Mesenteric fat pad (tissue), 1 donor: ENCODE measurements around the gene CFAP69. TPM values are rescaled to one million over a fixed set of nuclear protein-coding genes. Genes with fewer than 3 reads are reported as not detected.
A peak's percentile ranks its signal among the peaks of the same experiment; 100 is the strongest.

Experiments
- DNase-seq: peaks from one replicate; pipeline ENCODE4 v3.0.0-alpha.2; 2020; ENCODE audit warnings: low spot score
- long read RNA-seq: library from polyadenylated mRNA; unstranded; transcript quantifications from one replicate; pipeline ENCODE4 v2.0.0, GENCODE V29; 2020
- total RNA-seq: library from RNA; stranded (reverse); fragmentation: NEBNext Ultra II Directional; extraction: Animal tissue kit (Norgen Biotek cat#: 25700); gene quantifications from one replicate; pipeline ENCODE4 v1.2.1, GENCODE V29; 2021
- donor health status: DM: yes; HTN: yes; CAD: no.

CFAP69 gene, protein sequence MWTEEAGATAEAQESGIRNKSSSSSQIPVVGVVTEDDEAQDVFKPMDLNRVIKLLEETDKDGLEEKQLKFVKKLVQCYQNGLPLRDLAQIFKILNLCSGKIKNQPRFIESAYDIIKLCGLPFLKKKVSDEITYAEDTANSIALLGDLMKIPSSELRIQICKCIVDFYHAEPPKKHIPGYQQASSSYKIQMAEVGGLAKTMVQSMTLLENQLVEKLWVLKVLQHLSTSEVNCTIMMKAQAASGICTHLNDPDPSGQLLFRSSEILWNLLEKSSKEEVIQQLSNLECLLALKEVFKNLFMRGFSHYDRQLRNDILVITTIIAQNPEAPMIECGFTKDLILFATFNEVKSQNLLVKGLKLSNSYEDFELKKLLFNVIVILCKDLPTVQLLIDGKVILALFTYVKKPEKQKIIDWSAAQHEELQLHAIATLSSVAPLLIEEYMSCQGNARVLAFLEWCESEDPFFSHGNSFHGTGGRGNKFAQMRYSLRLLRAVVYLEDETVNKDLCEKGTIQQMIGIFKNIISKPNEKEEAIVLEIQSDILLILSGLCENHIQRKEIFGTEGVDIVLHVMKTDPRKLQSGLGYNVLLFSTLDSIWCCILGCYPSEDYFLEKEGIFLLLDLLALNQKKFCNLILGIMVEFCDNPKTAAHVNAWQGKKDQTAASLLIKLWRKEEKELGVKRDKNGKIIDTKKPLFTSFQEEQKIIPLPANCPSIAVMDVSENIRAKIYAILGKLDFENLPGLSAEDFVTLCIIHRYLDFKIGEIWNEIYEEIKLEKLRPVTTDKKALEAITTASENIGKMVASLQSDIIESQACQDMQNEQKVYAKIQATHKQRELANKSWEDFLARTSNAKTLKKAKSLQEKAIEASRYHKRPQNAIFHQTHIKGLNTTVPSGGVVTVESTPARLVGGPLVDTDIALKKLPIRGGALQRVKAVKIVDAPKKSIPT
- total RNA-seq: 10.4 TPM
- long read RNA-seq, partial matches to known transcripts: 9 of 17 reads
- long read RNA-seq, other reads (novel, unspliced or antisense): 6 of 17 reads

DNA sequence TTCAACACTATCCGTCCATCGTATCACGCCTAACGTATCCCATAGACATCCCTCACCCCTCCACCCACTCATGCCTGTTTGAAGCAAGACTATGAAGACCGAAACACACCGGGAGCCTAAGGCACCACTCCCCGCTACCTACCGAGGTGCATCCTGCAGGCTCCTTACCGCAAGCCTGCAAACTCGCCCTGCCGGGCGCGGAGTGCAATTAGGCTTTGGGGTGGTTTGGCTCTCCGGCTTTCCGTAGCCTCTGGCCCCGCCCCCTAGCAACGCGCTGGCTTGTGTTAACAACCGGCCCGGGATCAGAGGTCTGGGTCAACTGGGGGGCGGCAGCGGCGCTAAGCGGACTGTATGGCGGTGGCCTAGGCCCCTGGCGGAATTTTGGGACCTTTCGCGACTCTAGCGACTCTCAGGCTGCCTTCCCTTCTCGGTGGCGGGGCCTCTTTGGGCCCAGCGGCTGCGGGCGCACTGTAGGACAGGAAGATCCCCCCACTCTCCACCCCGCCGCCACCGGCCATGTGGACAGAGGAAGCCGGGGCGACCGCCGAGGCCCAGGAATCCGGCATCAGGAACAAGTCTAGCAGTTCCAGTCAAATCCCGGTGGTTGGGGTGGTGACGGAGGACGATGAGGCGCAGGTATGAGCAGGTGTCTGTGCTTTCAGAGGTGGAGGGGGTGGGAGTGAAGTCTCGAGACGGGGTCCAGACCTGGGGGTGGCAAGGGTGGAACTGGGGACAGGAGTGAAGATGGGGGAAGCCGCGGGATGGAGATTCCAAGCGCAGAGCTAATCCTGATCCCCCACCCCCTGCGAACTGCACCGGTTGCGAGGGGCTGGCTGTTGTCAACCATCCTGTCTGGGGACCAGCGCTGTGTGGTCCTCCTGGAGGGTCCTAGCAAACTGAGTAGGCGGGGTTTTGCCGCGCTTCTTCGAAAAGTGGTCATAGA lies at the start of gene CFAP69:
Gene CFAP69 (plus strand): TSS at position 266 of the 943 bp plus-strand sequence. CDS start 251 bp downstream, at position 517.
- DNase-seq: peak; percentile 95

DNA sequence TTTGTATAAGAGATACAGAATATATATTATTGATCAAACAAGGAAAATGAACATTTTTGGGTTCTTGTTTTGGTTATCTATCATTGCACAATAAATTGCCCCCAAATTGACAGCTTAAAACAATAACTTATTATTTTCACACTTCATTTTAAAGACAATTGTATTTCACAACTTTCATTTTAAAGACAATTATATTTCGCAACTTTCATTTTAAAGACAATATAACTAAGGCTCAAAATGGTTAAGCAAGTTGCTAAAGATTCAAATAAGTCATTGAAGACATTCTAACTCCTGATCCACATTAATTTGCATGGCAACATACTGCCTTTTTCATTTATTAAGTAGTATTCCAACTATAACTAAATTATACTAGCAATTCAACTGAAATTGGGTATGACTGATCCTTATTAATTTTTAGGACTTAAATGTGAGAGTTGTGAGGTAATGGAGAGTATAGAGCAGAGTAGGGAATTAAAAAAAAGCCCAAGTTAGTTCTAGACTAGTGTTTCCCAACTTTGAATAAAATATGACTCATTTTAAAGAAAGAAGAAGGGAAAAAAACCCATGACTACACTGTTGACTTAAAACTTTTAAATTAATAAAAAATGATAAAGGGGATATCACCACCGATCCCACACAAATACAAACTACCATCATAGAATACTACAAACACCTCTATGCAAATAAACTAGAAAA lies 43.3 kb upstream of the CFAP69 start:
- DNase-seq: no peak

DNA sequence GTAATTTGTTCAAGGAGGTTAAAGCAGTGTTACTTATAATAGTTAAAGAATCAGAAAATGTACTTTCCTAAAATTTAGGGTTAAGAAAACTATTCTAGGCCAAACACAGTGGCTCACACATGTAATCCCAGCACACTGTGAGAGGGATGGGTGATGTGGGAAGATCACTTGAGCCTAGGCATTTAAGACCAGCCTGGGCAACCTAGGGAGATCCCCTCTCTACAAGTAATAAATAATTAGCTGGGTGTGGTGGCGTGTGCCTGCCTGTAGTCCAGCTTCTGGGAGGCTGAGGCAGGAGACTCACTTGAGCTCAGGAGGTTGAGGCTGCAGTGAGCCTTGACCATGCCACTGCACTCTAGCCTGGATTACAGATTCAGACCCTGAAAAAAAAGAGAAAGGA lies 37.0 kb upstream of the CFAP69 start:
- DNase-seq: no peak

DNA sequence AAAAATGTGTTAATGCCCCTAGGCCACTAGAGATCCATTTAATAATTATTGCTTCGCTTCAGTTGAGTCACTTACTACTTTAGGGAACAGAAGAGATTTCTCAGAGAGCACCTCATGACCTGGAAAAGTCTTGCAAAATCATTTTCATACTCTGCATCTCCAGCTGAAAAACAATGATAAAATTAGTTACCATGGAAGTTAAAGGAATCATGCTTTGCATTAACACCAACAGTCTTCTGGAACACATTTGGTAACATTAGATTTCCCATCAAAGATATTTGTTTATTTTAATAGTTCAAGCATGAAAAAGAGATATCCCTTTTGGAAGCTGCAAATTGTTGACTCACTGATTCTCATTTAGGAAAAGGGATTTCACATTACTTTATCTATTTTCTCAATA lies 35.2 kb upstream of the CFAP69 start:
- DNase-seq: no peak

DNA sequence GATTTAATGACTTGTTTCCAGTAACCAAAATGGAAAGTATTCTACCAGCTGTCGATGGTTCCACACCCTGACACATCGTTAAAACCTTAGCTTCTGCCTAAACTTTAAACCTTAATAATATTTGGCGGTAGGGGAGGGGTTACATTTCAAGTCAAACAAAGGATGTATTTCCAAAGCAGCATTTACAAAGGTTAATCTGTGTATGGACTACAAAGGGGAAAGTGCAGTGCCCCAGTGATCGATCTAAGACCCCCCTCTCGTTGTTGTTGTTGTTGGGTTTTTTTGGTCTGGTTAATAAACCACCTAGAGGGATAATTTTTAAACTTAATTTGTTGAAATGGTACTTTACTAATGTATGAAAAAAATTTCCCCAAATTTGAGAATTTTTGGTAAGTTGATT lies 34.5 kb upstream of the CFAP69 start:
- no peak for DNase-seq

DNA sequence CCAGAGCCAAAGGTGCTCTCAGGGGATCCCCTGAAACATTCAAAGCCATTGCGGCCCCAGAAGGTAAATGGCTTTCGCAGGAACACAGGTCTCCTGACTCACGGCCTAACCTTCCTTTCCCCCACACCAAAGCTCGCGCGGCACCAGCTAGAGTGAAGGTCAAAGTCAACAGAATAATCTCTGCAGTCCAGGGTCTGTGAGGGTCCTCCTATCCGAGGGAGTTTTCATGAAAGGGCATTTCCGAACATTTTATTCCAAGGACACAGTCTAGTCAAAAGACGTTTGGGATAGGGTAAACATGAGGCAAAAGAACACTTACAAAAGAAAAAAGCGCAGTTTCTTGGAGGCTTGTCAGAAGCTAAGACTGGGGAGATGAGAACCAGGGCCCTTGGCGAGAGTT lies 34.0 kb upstream of the CFAP69 start:
- DNase-seq: no peak

DNA sequence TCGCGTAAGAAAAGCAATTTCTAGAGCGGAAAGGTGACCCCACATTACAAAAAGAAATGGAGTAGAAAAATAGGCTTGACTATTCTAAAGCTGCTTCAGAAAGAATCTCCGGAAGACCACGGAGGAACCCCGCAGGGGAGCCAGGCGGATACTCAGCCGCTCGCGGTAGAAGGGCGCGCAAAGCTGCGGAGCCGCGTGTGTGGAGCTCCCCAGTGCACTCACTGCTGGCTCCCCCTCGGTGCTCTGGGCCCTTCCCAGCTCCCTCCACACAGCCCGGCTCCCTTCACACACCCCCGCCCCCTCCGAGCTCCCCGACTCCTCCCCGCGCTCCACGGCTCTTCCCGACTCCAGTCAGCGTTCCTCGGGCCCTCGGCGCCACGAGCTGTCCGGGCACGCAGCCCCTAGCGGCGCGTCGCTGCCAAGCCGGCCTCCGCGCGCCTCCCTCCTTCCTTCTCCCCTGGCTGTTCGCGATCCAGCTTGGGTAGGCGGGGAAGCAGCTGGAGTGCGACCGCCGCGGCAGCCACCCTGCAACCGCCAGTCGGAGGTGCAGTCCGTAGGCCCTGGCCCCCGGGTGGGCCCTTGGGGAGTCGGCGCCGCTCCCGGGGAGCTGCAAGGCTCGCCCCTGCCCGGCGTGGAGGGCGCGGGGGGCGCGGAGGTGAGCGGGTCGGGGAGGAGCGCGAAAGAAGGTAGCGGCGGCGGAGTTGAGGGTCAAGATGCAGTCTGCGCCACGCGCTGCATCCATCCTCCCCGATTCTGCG lies 33.4 kb upstream of the CFAP69 start, which contains the start of gene STEAP2:
Gene STEAP2 (plus strand): TSS at position 350 of the 758 bp plus-strand sequence. CDS start 13,343 bp downstream, outside the sequence.
- DNase-seq: peak; percentile 96

DNA sequence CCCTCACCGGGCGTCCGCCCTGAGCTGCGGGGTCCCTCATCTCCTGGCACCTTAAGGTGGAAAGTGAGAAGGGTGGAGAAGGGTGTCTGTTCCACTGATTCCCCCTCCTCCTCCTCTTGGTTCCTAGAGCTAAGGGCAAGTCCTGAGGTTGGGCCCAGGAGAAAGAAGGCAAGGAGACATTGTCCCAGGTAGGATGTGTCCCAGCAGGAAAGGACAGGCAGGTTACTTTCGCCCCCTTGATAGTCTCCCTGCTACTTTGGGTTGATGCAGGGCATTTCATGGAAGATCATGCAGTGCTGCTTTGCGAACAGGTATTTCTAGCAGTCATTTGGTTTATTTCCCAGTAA lies 32.9 kb upstream of the CFAP69 start:
- DNase-seq: no peak

DNA sequence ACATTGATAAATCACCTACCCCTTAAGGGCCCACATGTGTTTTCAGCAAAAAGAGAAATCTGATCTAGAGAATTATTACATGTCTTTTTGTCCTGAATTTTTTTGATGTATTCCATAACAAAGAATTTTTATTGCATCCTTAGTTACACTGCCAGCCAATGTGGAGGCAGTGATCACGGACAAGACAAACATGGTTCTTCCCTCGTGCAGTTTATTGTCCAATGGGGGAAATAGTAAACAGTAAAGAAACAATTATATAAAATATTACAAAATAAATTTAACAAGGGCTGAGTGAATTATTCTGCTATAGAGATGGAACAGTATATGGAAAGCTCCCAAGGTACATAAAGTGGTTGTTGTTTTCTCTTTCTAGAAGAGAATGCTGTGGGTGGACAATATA lies 31.5 kb upstream of the CFAP69 start:
- DNase-seq: no peak

DNA sequence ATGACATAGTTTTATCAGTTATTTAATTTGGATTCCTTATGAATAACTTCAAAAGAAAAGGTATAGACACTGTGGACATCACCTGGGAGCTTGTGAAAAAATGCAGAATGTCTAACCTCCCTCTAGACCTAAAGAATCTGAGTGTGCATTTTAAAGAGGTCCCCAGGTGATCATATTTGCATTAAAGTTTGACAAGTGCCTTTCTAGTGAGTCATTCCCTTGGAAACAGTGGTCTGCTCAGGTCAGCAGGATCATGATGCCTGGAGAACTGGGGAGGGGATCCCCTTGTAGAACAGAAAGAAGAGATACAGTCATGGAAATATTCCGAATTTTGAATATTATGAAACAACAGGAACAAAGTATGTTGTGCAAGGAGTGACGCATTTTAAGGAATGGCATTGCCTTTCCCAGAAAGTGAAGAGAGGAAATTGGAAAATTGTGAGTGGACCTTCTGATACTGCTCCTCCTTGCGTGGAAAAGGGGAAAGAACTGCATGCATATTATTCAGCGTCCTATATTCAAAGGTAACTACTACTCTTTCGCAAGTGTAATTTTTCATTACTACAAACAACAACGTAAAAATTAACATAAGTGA lies 28.8 kb upstream of the CFAP69 start:
- no peak for DNase-seq

DNA sequence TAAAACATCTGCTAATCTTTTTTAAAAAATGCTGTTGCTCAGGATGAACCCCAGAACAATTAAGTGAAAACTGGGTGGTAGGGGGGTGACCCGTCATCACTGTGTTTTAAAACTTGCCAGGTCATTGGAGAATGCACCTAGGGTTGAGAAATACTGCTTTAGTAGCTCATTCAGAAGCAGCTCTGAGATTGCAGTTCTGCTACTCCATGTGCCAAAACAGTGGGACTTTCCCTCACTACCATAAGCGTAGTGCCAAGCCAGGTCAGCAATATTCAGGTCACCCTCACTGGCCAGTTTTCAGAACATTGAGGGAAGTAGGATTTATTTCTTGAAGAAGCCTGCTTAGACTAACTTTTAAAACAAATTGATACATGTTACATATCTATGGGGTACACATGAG lies 28.2 kb upstream of the CFAP69 start:
- DNase-seq: no peak

DNA sequence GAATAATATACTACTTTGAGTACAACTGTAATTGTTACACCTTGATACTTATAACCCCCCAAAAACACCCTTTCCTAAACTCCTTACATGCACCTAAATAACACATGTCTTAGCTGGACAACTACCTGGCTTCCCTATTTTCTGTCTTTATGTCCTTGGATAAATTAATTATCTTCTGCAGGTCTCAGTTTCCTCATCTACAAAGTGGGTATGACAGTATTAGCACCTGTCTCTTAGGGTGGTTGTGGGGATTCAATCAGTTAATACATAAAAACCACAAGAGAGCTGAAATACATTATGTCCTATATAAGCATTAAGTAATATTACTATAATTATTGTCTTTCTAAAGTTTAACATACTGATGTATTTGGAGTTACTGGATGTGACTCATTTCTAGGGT lies 22.6 kb upstream of the CFAP69 start:
- DNase-seq: no peak

DNA sequence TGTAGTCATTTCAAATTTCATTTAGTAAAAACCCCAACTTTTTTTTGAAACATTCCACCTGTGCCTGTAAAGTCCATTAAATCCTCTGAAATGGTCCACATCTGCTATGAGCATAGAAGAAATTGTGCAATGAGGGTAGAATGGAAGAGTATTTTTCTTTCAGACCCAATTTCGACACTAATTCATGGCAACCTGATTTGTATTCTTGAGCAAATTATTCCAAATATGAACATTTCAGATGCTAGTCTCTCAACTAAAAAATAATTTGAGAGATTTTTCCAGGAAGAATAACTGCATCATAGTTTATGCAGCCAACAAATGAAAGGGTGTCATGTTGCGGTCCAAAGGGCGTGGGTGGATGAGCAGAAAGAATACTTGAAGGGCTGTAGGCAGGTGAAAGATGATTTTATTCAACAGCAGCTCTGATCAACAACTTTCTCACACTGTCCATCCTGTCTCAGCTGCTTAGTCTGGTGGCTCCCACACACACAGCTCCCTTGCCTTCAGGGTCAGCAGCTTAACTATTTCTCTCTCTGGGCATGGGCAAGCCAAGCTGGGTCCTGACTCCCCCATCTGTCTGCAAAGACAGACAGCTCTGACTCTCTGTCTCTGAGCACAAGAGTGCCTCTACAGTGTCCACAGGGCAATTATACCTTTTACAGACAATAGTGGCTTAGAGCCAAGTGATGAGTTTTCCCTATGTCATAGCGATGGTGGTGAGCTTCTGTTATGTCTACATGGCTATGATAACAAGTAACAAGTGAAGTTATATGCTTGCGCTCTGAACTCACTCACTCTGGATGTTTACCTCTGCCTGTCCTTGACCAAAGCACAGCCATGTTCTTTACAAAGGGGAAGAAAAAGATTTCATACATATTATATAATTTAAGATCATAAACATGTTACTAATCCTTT lies 21.9 kb upstream of the CFAP69 start:
- DNase-seq: no peak

DNA sequence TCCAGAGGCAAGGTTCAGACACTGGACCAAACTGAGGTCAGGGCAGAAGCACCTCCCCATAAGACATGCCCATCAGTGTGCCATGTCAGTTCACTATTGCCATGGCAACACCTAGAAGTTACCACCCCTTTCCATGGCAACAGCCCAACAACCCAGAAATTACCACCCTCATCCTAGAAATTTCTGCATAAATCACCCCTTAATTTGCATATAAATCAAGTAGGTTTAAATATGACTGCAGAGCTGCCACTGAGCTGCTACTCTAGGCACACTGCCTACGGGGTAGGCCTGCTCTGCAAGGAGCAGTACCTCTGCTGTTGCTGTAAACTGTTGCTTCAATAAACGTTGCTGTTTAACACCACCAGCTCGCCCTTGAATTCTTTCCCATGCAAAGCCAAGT lies 20.8 kb upstream of the CFAP69 start:
- no peak for DNase-seq

DNA sequence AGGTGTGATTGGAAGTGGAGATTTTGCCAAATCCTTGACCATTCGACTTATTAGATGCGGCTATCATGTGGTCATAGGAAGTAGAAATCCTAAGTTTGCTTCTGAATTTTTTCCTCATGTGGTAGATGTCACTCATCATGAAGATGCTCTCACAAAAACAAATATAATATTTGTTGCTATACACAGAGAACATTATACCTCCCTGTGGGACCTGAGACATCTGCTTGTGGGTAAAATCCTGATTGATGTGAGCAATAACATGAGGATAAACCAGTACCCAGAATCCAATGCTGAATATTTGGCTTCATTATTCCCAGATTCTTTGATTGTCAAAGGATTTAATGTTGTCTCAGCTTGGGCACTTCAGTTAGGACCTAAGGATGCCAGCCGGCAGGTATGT lies 19.8 kb upstream of the CFAP69 start:
- DNase-seq: no peak

DNA sequence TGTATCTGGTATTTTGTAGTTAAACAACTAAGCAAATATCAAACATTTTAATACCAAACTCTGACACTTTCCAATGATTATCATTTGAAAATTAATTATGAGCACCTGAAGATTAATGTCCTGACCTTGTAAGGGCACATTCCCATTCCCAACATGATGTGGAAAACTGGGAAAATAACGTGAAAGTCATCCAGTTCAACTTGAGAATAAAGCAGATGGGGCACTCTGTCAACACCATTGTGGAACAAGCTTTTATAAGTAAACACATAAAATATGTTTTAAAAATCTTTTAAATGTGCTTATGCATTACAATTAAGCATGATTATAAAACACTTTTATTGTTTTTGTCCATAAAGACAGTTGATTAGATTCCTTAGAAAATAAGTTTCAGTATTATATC lies 19.4 kb upstream of the CFAP69 start:
- DNase-seq: no peak

DNA sequence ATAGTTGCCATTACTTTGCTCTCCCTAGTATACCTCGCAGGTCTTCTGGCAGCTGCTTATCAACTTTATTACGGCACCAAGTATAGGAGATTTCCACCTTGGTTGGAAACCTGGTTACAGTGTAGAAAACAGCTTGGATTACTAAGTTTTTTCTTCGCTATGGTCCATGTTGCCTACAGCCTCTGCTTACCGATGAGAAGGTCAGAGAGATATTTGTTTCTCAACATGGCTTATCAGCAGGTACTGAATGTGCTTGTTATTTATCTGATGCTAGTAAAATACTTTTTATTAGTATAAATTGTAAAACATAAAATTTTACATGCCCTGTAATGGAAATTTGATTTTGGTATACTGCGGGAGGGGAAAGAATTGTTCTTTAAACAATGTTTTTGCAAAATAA lies 17.7 kb upstream of the CFAP69 start:
- no peak for DNase-seq

DNA sequence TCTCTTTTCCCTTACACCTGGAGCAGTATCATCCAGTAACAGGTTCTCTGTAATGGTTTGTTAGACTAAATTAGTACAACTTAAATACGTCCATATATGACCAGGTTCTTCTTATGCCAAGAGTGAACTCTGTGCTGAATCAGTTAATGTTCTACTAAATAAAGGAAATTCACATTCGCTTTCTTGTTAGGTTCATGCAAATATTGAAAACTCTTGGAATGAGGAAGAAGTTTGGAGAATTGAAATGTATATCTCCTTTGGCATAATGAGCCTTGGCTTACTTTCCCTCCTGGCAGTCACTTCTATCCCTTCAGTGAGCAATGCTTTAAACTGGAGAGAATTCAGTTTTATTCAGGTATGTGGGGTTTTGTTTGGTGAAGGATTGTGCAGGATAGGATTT lies 15.3 kb upstream of the CFAP69 start:
- DNase-seq: no peak
